Dendritic cell treated with granulocyte-macrophage colony-stimulating factor and Interleukin-4, amounts not matched to agents 40 ng/mL and 50 ng/mL, for 4 days (primary cell): ENCODE data around the gene RAC2.

Experiments used
- H3K27ac Mint-ChIP-seq: one replicate; pipeline ENCODE4 v1.8.0; 2022; ENCODE audit warnings: mild to moderate bottlenecking, mixed read lengths
- H3K27me3 Mint-ChIP-seq: one replicate; pipeline ENCODE4 v1.8.0; 2022; ENCODE audit warnings: mild to moderate bottlenecking, mixed read lengths
- H3K36me3 Mint-ChIP-seq: one replicate; pipeline ENCODE4 v1.8.0; 2022; ENCODE audit warnings: low read depth, mixed read lengths
- H3K4me1 Mint-ChIP-seq: one replicate; pipeline ENCODE4 v1.8.0; 2022; ENCODE audit warnings: low read depth, mixed read lengths
- H3K4me3 Mint-ChIP-seq: one replicate; pipeline ENCODE4 v1.8.0; 2022; ENCODE audit warnings: mild to moderate bottlenecking, moderate library complexity, mixed read lengths
- H3K9me3 Mint-ChIP-seq: one replicate; pipeline ENCODE4 v1.8.0; 2022; ENCODE audit warnings: mixed read lengths
- intact Hi-C: fragments of 100-400 bp; cut with micrococcal nuclease; formaldehyde crosslinking; loops from one replicate; pipeline ENCODE4 v1.15.0; 2022

RAC2 gene

DNA sequence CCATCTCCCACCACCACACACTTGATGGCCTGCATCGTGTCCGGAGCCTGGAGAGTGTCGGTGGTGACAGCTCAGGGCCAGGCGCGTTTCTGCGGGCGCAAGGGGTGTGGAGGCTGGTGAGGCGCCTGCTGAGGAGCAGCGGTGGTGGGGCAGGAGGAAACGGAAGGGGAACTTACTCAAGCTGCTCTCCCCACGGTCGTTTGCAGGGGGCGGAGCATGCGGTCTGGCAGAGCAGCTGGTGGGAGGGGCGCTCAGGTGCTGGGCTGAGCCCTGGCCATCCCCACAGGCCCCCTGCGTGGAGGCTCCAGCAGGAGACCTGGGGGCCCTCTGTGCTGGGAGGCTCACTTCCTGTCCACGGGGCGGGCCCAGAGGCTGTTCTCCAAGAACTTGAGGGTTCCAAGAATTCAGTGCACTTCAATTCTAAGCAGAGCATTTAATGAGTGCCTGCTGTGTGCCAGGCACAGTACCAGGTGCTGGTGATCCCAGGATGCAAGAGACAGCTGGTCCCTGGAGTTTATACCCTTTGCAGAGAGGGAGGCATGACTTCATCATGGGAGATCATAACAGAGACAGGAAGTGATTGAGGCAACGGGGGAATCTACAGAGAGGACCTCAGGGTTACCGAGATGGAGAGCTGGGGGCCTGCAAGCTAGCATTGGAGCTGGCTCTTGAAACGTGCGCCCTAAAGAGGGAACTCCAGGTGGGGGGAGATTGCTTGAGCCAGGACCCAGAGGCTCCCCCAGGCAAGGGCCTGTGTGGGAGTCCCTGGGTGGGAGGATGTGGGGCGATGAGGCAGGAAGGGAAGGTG, at the start of gene RAC2:
TSS of gene RAC2 (minus strand) at position 156 of the 808 bp plus-strand sequence. CDS start at position 35, 121 bp downstream.
- Mint-ChIP-seq H3K9me3 (no peaks in the 10 kb centered on the region), H3K36me3 (peaks cover 32% of the 10 kb centered on the region), H3K4me1 (peaks cover 70% of the 10 kb centered on the region), H3K4me3 (peak within 1 kb of the TSS; percentile 87), H3K27me3 (no peaks in the 10 kb centered on the region), H3K27ac (peak within 1 kb of the TSS; percentile 75)
- intact Hi-C loops: loop anchor here (1.0 kb wide), 1 partner anchor 16 kb away; no protein-coding TSS in a partner anchor

GRCh38 chr22:37293172-37293571, 49.1 kb upstream of the RAC2 start:
- Mint-ChIP-seq H3K4me3 (no peak overlapping the region), H3K4me1 (peaks cover 100% of the 10 kb centered on the region), H3K27me3 (no peaks in the 10 kb centered on the region), H3K27ac (peak overlapping the region; percentile 41), H3K36me3 (peaks cover 100% of the 10 kb centered on the region), H3K9me3 (no peaks in the 10 kb centered on the region)
- intact Hi-C loops: no loop called here

- Mint-ChIP-seq H3K36me3 (peaks cover 100% of the 10 kb centered on the region), H3K9me3 (no peaks in the 10 kb centered on the region), H3K27ac (peak overlapping the region; percentile 74), H3K4me1 (peaks cover 100% of the 10 kb centered on the region), H3K27me3 (no peaks in the 10 kb centered on the region), H3K4me3 (no peak overlapping the region)
- intact Hi-C loops: no loop called here
Measured at GRCh38 chr22:37292641-37293040, 48.6 kb upstream of the RAC2 start.

DNA sequence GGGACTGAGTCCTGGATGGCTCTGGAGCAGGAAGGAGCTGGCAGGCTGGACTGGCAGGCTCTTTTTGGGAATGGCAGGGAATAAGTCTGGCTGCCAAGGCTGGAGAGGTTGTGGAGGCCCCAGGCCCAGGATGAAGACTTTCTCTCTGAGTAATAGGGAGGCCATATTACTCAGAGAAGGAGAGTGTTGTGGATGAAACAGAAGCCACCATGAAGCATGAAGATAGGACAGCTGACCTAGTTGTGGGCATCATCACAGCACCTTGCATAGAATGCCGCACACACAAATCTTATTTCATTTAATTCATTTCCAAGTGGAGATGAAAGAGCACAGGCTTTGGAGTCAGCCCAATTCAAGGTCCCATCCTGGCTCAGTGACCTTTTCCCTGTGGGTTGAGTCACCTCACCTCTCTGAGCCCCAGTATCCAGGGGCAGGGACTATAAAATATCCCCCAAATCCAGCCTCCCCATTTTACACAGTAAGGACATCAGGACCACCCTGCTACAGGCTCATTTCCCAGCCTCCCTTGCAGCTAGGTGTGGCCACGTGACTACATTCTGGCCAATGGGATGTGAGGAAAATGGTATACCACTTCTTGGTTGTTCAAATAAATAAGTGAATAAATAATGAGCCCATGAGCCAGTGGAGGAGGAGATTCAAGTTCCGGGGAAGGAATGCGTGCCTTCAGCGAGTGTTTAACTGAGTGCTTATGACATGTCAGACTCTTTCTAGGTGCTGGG, 47.7 kb upstream of the RAC2 start:
- peak overlapping the region; percentile 74 for H3K27ac Mint-ChIP-seq
- no peaks in the 10 kb centered on the region for H3K27me3 Mint-ChIP-seq
- H3K4me1 Mint-ChIP-seq: peaks cover 100% of the 10 kb centered on the region
- intact Hi-C loops: no loop called here
- no peak overlapping the region for H3K4me3 Mint-ChIP-seq
- H3K36me3 Mint-ChIP-seq: peaks cover 100% of the 10 kb centered on the region
- H3K9me3 Mint-ChIP-seq: no peaks in the 10 kb centered on the region

DNA sequence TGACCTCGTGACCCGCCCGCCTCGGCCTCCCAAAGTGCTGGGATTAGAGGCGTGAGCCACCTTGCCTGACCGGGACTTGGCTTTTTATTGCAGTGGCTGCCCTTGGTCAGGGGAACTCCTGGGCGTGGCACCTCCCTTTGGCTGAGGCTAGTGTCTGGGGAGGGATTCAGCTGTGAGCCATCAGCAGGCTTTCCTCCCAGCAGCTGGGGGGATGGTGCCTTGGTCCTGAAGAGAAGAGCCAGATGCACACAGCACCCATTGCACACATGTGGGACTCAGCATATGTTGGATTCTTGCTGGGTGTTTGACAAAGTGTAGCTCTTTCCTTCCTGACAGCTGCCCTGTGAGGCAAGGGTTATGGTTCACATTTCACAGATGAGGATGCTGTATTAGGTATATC, 46.7 kb upstream of the RAC2 start:
- H3K4me3 Mint-ChIP-seq: peak overlapping the region; percentile 59
- intact Hi-C loops: no loop called here
- no peaks in the 10 kb centered on the region for H3K9me3 Mint-ChIP-seq
- H3K4me1 Mint-ChIP-seq: peaks cover 100% of the 10 kb centered on the region
- peaks cover 100% of the 10 kb centered on the region for H3K36me3 Mint-ChIP-seq
- no peaks in the 10 kb centered on the region for H3K27me3 Mint-ChIP-seq
- peak overlapping the region; percentile 41 for H3K27ac Mint-ChIP-seq

- peak overlapping the region; percentile 39 for H3K4me3 Mint-ChIP-seq
Measured at GRCh38 chr22:37289156-37289735, 45.2 kb upstream of the RAC2 start.

GRCh38 chr22:37288521-37288920, 44.5 kb upstream of the RAC2 start:
- Mint-ChIP-seq H3K36me3 (peaks cover 100% of the 10 kb centered on the region), H3K4me3 (no peak overlapping the region), H3K27ac (peak overlapping the region; percentile 93), H3K27me3 (no peaks in the 10 kb centered on the region), H3K4me1 (peaks cover 99% of the 10 kb centered on the region), H3K9me3 (no peaks in the 10 kb centered on the region)
- intact Hi-C loops: no loop called here

More at GRCh38 chr22:37289156-37289735, 45.2 kb upstream of the RAC2 start:
- no peaks in the 10 kb centered on the region for H3K27me3 Mint-ChIP-seq
- peaks cover 100% of the 10 kb centered on the region for H3K36me3 Mint-ChIP-seq
- peak overlapping the region; percentile 93 for H3K27ac Mint-ChIP-seq
- peaks cover 100% of the 10 kb centered on the region for H3K4me1 Mint-ChIP-seq
- H3K9me3 Mint-ChIP-seq: no peaks in the 10 kb centered on the region
- intact Hi-C loops: no loop called here

GRCh38 chr22:37287550-37287951, 43.5 kb upstream of the RAC2 start:
- Mint-ChIP-seq H3K27ac (peak overlapping the region; percentile 93), H3K9me3 (no peaks in the 10 kb centered on the region), H3K36me3 (peaks cover 100% of the 10 kb centered on the region), H3K27me3 (no peaks in the 10 kb centered on the region), H3K4me3 (peak overlapping the region; percentile 49), H3K4me1 (peaks cover 89% of the 10 kb centered on the region)
- intact Hi-C loops: no loop called here

- peaks cover 90% of the 10 kb centered on the region for H3K36me3 Mint-ChIP-seq
- H3K9me3 Mint-ChIP-seq: no peaks in the 10 kb centered on the region
- intact Hi-C loops: loop anchor here (1.0 kb wide), 1 partner anchor 25 kb away; no protein-coding TSS in a partner anchor
- H3K4me1 Mint-ChIP-seq: peaks cover 88% of the 10 kb centered on the region
- H3K4me3 Mint-ChIP-seq: peak overlapping the region; percentile 99
- H3K27ac Mint-ChIP-seq: peak overlapping the region; percentile 93
- no peaks in the 10 kb centered on the region for H3K27me3 Mint-ChIP-seq
Measured at GRCh38 chr22:37285937-37286336, 41.9 kb upstream of the RAC2 start.

DNA sequence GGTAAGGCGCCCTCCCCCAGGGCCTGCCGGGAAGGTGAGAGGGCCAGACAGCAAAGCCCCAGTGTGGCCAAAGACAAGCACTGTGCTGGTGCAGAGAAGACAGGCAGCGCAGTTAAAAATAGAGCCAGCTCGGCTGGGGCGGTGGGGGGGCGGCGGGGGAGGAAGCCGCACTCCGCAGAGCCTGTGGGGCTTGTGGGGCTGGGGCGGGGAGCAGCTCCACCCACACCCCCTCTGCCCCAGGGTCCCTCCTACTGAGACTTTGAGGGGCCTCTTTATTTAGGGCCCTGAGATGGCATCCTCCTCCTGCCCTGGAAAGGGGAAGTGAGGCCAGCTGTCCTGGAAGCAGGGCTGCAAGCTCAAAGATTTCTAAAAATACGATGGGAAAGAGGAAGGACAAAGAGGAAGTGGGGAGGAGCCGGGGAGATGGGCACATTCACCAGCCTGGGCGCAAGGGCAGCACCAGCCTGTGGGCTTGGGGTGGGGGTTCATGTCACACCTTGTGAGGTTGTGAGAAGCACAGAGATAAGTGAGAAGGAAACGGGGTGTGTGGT, 40.8 kb upstream of the RAC2 start:
- Mint-ChIP-seq H3K4me3 (peak overlapping the region; percentile 99), H3K9me3 (no peaks in the 10 kb centered on the region), H3K27me3 (no peaks in the 10 kb centered on the region), H3K4me1 (peaks cover 87% of the 10 kb centered on the region), H3K27ac (peak overlapping the region; percentile 93), H3K36me3 (peaks cover 80% of the 10 kb centered on the region)
- intact Hi-C loops: loop anchor here (1.0 kb wide), 2 partner anchors 15 to 26 kb away; no protein-coding TSS in a partner anchor

DNA sequence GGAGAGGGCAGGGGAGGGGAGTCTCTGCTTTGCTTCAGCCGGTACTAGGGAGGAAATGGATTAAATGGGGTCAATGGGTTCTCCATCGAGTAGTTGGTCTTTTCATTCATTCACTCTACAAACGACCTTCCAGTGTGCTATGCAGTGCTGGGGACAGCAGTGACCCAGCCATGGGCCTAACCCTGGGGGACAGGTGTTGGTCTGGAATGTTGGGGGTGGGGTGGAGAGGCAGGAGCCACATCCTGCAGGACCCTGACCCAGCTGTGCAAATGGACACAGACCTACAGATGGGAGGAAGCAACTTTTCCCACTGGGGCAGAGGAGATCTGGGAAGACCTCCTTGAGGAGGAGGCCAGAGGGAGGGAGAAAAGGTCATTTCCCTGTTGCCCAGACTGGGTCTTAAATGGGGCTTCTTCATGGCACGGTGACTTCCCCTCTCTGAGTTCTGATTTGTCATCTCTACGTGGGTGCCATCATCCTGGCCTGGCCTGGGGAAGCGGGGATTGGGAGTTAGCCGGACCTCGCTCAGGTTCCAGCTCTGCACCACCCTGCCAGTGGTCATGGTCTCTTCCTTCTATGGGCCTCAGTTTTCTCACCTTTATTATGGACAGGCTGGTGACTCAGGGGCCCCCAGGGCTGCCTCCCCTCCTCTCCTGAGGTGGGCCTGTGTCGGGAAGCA, 40.2 kb upstream of the RAC2 start:
- peaks cover 74% of the 10 kb centered on the region for H3K36me3 Mint-ChIP-seq
- peaks cover 87% of the 10 kb centered on the region for H3K4me1 Mint-ChIP-seq
- no peaks in the 10 kb centered on the region for H3K9me3 Mint-ChIP-seq
- peak overlapping the region; percentile 93 for H3K27ac Mint-ChIP-seq
- H3K27me3 Mint-ChIP-seq: no peaks in the 10 kb centered on the region
- intact Hi-C loops: loop anchor here (1.0 kb wide), 1 partner anchor 14 kb away; no protein-coding TSS in a partner anchor
- peak overlapping the region; percentile 99 for H3K4me3 Mint-ChIP-seq

DNA sequence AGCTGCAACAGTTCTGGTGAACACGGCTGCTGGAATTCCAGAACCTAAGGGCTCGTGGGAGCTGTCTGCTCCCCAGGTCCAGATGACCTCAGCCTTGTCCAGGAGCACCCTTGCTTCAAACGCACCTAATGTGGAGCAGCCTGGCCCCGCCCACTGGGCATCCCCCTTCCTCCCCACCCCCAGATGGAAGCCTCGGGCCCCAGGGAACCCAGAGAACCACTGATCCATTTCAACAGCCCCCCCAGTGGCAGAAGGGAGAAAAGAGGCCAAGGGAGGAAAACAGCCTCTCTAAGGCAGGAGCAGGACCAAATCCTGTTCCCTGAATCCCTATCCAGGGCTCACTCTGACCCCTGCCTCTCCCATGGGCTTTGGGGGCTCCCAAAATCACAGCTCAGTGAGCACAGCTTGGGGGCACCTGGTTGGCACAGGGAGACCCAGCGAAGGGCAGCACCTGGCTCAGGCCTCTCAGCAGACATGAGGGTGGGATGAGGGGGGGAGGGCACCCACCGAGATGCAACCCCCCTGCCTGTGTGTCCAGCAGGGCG, 39.4 kb upstream of the RAC2 start:
- Mint-ChIP-seq H3K4me3 (peak overlapping the region; percentile 99), H3K27ac (peak overlapping the region; percentile 93), H3K27me3 (no peaks in the 10 kb centered on the region), H3K9me3 (no peaks in the 10 kb centered on the region), H3K36me3 (peaks cover 66% of the 10 kb centered on the region), H3K4me1 (peaks cover 87% of the 10 kb centered on the region)
- intact Hi-C loops: no loop called here

- Mint-ChIP-seq H3K9me3 (no peaks in the 10 kb centered on the region), H3K27ac (peak within 1 kb of the TSS; percentile 93), H3K36me3 (peaks cover 54% of the 10 kb centered on the region), H3K4me3 (peak within 1 kb of the TSS; percentile 99), H3K4me1 (peaks cover 87% of the 10 kb centered on the region), H3K27me3 (no peaks in the 10 kb centered on the region)
- intact Hi-C loops: no loop called here
Measured at GRCh38 chr22:37282385-37282677, 38.3 kb upstream of the RAC2 start, which contains the start of gene CYTH4. CYTH4 (plus strand) TSS chr22:37282508; CDS start chr22:37282570, 62 bp downstream.
